CD4-positive, alpha-beta T cell treated with Interleukin-17A for 1 hour (primary cell): ENCODE results near the gene MXRA8.
"Not testable (repeated sequence)": the region's sequence is repeated elsewhere in the genome, so short reads cannot be mapped to it uniquely, and the experiment has no call there.

Experiments
- DNase-seq: peaks from one replicate; pipeline ENCODE4 v3.0.0-alpha.2; 2020

MXRA8 gene

DNA sequence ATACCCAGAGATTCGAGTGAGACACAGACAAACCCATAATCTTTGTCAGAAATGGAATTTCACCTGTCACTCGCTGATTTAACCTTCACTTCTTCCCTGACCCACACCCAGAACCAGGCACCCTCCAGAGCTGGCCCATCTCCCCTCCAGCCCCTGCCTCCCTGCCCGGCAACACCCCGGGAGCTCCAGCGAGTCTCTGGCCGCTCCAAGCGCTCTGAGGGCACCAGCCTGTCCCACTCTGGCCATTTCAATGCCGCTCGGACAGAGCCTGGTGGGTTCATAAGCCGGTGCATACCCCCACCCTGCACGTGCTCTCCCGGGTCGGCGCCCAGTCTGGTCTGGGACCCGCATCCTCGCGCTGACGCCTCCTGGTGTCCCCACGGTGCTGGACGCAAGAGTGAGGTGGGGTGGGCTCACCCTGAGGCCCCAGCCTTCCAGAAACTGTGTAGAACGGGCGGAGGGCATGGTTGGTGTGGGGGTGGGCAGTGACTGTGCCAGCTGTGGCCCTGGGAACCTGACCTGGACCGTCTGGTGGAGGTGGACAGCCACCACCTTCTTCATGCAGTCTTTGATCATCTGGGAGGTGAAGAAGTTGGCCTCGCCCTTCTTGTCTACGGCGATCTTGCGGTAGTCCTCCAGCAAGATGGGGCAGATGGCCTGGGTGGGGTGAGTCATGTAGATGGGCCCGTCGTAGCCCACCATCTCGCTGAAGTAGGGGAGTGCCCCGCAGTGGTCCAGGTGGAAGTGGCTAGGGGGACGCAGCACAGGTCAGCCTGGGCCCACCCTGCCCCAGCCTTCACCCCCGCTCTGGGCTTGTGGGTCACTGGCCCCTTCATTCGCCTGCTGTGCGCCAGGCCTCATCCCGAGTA lies 39.3 kb downstream of the MXRA8 start:
- no peak for DNase-seq

DNA sequence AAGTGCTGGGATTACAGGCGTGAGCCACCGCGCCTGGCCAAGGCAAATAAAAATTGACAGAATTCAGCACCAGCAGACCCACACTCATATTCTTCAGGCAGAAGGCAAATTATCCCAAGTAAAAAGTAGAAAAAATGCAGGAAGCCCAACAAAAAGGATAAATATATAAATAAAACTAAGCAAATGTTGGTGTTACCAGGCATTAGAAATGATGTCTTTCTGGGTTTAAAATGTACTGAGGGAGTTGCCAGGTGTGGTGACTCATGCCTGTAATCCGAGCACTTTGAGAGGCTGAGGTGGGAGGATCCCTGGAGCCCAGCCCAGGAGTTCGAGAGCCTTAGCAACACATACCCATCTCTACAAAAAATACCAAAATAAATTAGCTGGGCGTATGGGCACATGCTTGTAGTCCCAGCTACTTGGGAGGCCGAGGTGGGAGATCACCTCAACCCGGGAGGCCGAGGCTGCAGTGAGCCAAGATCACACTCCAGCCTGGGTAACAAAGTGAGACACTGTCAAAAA lies 40.2 kb downstream of the MXRA8 start:
- no peak for DNase-seq

DNA sequence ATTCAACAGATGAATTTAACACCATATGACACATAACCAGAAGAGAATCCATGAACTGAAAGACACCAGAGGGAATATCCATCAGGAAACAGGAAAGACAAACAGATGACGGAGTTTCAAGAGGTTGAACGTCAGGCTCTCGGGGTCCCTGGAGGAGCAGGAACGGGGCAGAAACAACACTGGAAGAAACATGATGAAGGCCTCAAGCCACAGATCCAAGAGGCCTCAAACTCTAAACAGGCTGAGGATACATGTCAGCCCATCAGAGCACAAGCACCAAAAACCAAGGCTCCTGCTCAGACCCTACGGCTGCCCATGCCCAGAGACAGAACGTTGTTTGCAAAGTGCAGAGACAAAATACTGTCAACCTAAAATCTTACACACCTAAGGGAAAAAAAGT lies 40.9 kb downstream of the MXRA8 start:
- no peak for DNase-seq

DNA sequence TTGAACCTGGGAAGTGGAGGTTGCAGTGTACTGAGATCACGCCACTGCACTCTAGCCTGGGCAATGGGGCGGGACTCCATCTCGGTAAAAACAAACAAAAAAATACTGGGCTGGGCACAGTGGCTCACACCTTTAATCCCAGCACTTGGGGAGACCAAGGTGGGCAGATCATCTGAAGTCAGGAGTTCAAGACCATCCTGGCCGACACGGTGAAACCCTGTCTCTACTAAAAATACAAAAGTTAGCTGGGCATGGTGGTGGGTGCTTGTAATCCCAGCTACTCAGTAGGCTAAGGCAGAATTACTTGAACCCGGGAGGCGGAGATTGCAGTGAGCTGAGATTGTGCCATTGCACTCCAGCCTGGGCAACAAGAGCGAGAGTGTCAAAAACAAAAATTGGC lies 42.2 kb downstream of the MXRA8 start:
- DNase-seq = not testable (repeated sequence)

DNA sequence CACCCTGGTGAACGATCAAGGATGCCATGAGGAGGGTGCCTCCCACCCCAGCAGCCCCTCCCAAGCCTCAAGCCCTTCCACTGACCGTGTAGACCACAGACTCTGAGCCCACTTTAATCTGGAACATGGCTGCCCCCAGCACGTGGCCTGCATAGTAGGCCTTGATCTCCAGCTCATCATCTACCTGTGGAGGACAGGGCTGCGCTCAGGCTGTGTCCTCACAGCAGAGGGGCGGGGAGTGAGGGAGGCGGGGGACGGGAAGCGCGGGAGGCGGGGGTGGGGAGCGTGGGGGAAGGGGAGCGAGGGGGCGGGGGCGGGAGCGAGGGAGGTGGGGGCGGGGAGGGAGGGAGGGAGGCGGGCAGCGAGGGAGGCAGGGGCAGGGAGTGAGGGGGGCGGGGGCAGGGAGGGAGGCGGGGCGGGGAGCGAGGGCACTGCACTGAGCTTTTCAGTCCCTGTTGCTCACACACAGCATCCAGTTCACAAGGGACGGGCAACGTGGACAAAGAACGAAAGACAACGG lies 42.9 kb downstream of the MXRA8 start:
- DNase-seq = no peak

DNA sequence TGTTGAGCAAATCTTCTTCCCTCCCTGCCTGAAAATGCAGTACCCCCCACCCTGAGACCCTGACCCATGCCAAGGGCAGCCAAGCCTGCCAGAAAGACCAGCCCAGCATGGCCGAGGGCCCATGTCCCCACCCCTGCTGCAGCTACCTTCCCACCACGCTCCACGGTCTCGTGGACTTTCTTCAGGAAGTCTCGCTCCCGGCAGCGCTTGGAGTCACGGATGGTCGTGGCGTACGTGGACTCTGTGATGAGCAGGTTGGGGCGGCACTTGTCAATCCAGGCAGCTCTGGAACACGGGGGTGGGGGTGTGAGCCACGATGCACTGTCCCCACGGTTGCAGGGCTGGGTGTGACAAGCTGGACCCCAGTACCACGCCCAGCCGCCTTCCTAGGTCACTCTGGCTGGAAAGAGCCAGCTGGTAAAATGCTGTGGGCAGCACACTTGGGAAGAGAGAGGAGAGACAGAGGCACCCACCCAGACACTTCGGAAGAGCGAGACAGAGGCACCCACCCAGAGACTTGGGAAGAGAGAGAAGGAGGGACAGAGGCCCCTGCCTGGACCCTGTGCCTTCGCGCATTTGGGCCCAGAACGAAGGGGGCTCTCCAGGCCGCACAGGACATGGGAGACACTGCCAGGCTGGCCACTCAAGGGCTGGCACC lies 43.5 kb downstream of the MXRA8 start:
- DNase-seq = no peak

DNA sequence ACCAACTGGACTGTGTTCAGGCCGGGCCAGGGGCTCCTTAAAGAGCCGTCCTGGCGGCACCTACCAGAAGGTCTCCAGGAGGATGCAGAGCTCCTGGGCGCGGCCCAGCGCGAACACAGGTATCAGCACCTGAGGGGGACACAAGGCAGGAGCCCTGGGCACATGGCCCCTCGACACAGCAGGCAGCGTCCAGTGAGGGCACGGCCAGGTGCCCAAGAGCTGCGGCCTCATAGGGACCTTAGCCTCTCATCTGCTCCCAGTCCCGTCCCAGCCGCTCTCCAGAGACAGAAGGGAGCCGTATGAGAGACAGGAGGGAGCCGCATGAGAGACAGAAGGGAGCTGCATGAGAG lies 44.1 kb downstream of the MXRA8 start:
- no peak for DNase-seq

DNA sequence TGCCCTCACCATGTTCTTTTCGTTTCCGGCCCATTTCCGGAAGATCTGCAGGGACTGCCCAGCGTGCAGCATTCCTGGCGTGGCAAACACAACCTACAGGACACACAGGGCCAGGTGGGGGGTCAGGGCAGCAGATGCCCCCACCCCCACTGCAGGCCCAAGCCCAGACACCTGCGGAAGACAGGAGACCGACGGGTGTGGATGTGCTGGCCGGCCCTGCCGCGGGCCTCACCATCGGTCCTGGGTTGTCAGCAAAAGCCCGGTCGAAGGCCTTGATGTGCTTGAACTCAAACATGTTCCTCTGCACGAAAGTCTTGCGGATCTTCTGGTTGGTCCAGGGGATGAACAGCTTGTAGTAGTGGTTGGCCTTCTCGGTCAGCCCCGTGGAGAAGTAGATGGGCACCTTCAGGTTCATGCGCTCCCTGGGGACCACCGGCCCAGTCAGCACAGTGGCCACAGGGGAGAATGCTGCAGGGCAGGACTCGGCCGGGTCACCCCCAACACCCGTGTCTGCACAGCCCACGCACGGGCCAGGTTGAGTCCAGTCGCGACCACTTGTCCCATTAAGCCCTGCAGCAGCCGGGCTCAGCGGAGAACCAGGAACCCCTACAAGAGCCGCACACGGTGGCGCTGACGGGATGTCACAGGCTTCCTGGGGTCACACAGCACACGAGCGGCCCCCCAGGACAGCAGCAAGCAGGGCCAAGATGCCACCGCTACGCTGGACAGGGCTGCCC lies 44.7 kb downstream of the MXRA8 start:
- no peak for DNase-seq

DNA sequence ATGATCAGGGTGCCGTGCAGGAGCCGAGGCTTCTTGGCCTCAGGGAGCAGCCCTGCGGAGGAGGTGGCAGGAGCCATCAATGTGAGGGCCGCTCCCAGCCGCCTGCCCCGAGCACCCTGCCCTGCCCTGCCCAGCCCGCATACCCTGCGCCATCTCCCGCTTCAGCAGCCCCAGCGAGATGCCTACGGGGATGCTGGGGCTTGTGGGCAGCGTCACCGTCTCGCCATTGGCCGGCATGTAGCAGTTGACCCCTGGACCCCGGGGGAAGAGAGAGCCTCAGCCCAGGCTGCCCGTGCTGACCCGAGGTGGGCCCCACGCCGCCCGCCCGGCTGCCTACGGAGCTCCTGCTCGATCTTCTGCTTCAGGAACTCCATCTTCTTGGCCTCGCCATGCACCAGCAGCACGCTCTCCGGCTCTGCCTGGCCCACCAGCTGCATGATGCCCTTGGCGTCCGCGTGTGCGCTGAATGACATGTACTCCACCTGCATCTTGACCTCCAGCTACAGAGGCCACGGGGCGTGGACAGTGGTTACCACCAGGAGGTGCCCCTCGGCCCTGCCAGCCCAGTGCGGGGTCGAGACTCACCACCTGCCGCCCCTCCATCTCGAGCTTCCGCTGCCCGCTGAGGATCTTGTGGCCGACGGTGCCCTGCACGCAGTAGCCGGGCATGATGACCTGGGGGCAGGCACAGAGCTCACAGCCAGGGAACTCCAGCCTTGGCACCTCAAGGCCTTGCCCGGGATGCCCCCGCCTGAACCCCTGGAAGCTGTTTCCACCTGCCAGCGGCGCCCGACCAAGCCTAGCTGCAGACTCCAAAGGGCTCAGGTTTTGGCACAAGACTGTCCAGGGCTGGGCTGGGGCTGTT lies 45.7 kb downstream of the MXRA8 start:
- DNase-seq = no peak

DNA sequence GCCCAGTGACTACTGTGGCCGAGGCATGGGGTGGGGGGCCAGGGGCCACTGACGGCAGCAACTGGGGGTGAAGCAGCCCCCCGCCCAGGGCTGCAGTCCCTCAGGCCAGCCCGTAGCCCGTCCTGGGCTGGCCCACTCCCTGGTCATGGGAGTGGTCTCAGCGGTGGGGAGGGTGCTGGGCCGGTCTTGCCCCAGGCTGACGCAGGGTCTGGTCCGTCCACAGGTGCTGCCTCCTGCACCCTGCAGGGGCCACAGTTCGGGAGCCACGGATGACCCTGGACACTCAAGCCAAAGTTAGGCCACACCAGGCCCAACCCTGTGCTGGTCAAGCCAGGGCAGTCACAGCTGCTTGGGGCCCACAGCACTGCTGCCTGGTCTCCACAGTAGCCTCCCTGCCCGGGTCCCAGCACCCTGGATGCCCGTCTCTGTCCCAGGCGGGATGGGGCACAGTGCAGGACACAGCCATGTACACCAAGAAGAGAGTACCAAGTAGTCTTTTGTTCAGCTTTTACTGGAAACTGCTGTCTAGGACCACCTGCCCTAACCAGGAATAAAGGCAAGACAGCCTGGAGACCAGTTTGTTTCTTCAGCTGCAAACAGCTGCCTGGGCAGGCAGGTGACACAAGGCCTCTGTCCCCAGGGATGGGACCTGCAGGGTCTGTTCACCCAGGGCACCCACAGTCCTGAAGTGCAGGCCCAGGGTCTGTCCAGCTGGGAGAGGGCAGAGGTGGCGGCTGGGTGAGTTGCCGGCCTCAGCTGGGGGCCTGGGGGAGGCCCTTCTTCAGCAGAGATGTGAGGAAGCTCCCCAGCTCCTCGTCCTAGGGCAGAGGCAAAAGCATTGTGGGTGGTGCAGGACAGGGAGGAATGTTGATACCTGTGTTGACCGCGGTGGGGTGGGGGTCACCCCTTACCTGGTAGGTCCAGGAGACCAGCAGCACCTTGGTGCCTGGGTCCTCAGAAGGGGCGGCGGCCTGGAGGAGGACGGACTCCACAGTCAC lies 46.9 kb downstream of the MXRA8 start:
- no peak for DNase-seq

DNA sequence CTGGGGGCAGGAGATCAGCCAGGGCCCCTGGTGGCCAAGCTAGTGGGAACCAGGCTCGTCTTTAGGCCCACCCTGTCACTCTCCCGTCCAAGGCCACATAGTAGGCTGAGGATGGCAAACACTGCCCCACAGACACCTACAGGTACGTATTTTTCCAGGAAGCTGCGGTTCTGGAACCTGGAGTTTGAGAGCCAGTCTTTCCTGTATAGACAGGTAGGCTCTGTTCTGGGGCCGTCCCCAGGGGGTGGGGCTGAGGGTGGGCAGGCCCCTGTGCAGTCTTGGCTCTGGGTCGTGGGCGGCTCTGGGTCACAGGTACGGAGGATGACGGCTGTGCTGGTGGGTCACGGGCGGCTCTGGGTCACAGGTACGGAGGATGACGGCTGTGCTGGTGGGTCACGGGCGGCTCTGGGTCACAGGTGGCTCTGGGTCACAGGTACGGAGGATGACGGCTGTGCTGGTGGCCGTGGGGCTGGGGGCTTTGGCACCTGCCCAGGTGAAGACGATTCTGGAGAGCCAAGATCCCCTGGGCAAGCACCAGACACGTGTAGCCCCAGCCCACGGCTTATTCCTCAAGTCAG lies 47.8 kb downstream of the MXRA8 start:
- no peak for DNase-seq

DNA sequence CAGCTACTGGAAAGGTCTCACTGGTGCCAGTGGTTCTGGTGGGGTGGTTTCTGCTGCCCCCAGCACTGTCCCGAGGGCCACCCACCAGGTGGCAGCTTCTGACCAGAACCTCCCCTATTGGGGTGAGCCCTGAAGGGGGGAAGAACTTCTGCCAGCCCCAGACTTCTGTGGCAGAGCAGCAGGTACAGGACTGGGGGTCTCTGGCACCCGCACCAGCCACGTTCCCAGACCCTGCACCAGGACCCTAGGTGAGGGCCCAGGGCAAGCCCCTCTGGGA lies 48.3 kb downstream of the MXRA8 start:
- no peak for DNase-seq

DNA sequence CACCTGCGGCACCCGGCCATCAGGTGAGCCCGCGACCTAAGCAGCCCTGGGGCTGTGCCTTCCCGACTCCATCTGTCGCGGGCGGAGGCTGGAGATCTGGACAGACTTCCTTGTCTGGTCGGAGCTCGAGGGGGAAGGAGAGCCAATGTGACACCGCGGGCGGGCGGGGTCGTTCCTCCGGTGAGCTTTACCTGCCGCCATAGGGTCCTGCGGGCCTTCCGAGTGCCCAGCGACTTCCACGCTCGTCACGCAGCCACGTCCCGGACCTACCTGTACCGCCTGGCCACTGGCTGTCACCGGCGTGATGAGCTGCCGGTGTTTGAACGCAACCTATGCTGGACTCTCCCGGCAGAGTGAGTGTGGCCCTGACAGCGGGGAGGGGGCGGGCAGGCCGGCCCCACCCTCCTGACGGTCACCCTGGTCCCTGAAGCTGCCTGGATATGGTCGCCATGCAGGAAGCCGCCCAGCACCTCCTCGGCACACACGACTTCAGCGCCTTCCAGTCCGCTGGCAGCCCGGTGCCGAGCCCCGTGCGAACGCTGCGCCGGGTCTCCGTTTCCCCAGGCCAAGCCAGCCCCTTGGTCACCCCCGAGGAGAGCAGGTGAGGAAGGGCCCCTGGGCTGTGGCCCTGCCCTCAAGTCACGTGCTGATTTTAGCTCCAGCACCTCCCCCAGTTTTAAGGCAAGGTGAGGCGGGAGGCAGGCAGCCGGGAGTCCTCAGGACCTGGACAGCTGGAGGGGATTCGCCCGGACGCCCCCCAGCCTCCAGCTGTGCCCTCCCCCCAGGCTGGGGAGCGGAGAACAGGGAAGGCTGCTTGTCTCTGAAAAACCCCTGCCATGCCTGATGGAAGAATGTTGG lies 48.9 kb downstream of the MXRA8 start:
- peak; percentile 13 for DNase-seq

DNA sequence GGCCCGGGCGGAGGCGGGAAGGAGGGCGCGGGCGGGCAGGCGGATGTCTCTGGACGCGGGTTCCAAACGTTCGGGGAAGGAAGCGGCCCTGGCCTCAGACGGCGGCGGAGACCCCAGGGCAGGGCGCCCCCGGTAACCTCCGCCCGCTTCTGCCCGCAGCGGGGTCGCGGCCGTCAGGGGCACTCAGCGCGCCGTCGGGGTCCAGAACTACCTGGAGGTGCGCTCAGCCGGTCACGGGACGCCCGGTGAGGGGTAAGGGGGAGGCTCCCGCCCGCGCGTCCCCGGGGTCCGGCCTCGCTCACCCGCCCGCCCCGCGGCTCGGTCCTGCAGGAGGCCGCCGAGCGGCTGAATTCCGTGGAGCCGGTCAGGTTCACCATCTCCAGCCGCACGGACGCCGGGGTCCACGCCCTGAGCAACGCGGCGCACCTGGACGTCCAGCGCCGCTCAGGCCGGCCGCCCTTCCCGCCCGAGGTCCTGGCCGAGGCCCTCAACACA lies 49.6 kb downstream of the MXRA8 start:
- DNase-seq = no peak

DNA sequence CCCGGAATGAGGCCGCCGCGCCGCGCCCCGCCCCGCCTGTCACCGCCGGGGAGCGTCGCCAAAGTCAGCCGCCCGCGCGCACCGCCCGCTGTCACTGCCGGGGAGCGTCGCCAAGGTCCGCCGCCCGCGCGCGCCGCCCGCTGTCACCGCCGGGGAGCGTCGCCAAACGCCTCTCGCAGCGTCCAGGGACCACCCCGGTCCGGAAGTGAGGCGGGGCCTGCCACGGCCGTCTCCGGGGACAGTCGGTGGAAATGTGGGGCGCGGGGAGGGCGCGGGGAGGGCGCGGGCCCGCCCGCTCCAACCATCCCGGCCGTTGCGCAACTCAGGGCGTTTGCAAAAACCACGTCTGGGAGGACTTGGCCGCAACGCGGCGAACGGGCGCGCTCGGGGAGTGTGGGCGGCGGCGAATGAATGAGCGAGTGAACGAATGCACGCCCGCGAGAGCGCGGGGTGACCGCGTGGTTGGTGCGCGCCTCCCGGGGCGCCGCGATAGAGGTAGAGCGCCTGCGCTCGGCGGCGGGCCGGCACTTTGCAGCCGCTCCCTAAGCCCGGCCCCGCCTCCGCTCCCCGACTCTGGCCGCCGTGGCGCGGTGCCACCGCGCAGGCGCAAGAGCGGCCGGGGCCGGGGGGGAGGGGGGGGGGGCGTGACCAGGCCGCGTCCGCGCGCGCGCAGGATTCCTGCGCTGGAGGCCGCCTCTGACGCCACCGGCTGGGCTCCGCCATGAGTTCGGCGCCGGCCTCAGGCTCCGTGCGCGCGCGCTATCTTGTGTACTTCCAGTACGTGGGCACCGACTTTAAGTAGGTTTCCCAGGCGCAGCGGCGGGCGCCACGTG lies 50.2 kb downstream of the MXRA8 start, which contains the start of the genes ACAP3 and PUSL1:
Gene ACAP3 (minus strand): TSS at position 8 of the 833 bp plus-strand sequence. CDS start 115 bp downstream, outside the sequence.
Gene PUSL1 (plus strand): TSS at position 675 of the 833 bp plus-strand sequence. CDS start 47 bp downstream, at position 722.
- peak; percentile 91 for DNase-seq

DNA sequence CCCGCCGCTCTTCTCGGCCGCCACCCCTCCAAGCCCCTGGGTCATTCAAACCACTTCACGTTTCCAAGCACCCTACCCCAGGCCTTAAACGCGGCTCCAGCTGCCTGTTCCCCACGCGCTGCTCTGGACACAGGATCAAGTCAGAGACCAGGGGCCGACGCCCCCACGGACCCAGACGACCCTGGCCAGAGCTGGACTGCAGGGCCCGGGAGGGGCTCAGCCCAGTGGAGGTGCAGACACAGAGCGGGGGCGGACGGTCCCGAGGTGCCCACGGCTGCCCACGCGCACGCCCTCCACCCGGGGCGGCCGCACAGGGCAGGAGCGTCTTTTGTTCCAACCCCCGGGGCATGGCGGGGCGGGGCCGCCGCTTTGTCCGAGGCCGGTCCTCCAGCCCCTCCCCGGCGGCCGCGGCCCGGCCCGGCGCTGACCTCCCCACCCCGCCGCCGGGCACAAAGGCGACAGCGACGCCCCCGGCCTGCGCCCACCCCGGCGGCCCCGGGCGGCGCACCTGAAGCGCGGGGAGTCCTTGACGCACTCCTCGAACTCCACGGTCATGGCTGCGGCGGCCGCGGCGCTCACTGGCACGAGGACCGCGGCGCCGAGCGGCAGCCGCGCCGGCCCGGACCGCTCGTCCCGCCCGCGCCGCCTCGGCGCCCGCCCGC lies 51.0 kb downstream of the MXRA8 start:
- DNase-seq = no peak

DNA sequence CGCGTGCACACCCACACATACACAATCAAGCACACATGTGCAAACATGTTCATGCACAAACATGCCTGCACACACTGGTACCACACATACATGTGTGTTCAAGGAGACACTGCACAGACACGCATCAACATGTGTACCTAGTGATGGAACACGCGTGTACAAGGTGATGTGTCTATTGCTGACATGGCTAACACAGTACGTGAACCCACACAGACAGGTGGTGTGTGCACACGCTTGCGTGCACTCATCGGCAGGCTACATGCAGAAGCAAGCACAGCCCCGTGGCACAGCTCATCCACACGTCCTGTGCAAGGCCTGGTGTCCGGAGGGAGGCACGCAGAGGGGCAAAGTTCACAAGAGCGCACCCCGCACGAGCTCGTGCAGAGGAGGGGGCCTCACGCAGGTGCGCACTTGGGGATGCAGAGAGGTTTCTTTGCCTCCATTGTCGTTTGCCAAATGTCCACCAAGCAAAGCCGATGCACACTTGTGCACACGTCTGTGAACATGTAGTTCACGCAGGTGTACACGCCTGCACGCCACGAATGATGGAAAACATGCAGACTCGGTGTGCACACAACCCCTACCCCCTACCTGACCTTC lies 51.6 kb downstream of the MXRA8 start:
- DNase-seq = no peak
